Ectodermal cell (in vitro differentiated cells): Measurements from ENCODE around the gene CDIPT.

Source experiments
- H3K27ac ChIP-seq: 2 replicates; pipeline ENCODE4 v1.7.0; 2013; ENCODE audit warnings: mild to moderate bottlenecking, low read depth, low read length; ENCODE audit not compliant: insufficient read depth, poor library complexity, severe bottlenecking
- H3K27me3 ChIP-seq: 2 replicates; pipeline ENCODE4 v1.7.0; 2013; ENCODE audit warnings: mild to moderate bottlenecking, low read length; ENCODE audit not compliant: insufficient read depth, control insufficient read depth, poor library complexity, severe bottlenecking
- H3K36me3 ChIP-seq: one replicate; pipeline ENCODE4 v1.7.0; 2013; ENCODE audit warnings: low read length; ENCODE audit not compliant: control insufficient read depth, insufficient read depth
- H3K4me1 ChIP-seq: one replicate; pipeline ENCODE4 v1.7.0; 2013; ENCODE audit warnings: low read length; ENCODE audit not compliant: control insufficient read depth, insufficient read depth
- H3K4me3 ChIP-seq: 2 replicates; pipeline ENCODE4 v1.7.0; 2013; ENCODE audit warnings: low read depth, low read length, control low read depth; ENCODE audit not compliant: insufficient read depth
- H3K9me3 ChIP-seq: 2 replicates; pipeline ENCODE4 v1.7.0; 2013; ENCODE audit warnings: mild to moderate bottlenecking, low read length, moderate library complexity; ENCODE audit not compliant: control insufficient read depth
- WGBS, 2 experiments: methylation state at CpG; one replicate each; pipeline ENCODE4 v1.1.7; 2013; ENCODE audit warnings: missing lambda C conversion rate in 2 of 2; 5-methylcytosine and 5-hydroxymethylcytosine counted together

Gene CDIPT

GRCh38 chr16:29848420-29849297 is 14.4 kb downstream of the CDIPT start:
- Histone ChIP-seq H3K4me3 (no peak overlapping the region), H3K4me1 (no peaks in the 10 kb centered on the region), H3K36me3 (no peaks in the 10 kb centered on the region), H3K27me3 (no peaks in the 10 kb centered on the region), H3K27ac (no peak overlapping the region), H3K9me3 (no peaks in the 10 kb centered on the region)
- WGBS, 2 experiments, result 59% methylated on average over 15 of the region's 15 CpGs

GRCh38 chr16:29845656-29846055 is 17.4 kb downstream of the CDIPT start:
- no peaks in the 10 kb centered on the region for H3K4me1 ChIP-seq
- no peaks in the 10 kb centered on the region for H3K27me3 ChIP-seq
- WGBS, 2 experiments, result 96% methylated on average over 18 of the region's 18 CpGs
- no peaks in the 10 kb centered on the region for H3K9me3 ChIP-seq
- no peak overlapping the region for H3K4me3 ChIP-seq
- H3K27ac ChIP-seq, result no peak overlapping the region
- no peaks in the 10 kb centered on the region for H3K36me3 ChIP-seq

- Histone ChIP-seq H3K9me3 (no peaks in the 10 kb centered on the region), H3K27me3 (no peaks in the 10 kb centered on the region), H3K4me1 (no peaks in the 10 kb centered on the region), H3K4me3 (no peak overlapping the region), H3K36me3 (no peaks in the 10 kb centered on the region), H3K27ac (no peak overlapping the region)
- WGBS, 2 experiments, result 93 to 94% methylated on average over 28 of the region's 28 CpGs
These were observed 18.3 kb downstream of the CDIPT start for GRCh38 chr16:29844575-29845331.

DNA sequence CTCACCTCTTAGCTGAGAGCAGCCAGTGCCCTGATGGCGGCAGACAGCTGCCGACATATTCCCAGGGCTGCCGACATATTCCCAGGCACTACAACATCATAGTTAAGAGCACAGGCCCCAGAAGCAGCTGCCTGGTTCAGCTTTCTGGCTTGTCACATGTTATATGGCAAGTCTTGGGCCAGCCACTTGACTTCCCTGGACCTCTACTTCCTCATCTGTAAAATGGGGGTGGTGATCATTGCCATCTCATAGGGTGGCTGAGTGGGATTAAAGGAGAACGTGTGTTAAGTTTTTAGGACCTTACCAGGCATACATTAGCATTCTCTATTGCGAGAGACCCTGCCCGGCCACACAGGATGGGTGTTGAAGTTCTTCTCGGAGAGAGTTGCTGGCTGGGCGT is 19.1 kb downstream of the CDIPT start:
- 92 to 94% methylated on average over 8 of the region's 8 CpGs for WGBS, 2 experiments
- Histone ChIP-seq H3K4me3 (no peak overlapping the region), H3K36me3 (no peaks in the 10 kb centered on the region), H3K9me3 (no peaks in the 10 kb centered on the region), H3K4me1 (no peaks in the 10 kb centered on the region), H3K27me3 (no peaks in the 10 kb centered on the region), H3K27ac (no peak overlapping the region)

GRCh38 chr16:29842732-29843346 is 20.2 kb downstream of the CDIPT start:
- Histone ChIP-seq H3K9me3 (no peaks in the 10 kb centered on the region), H3K27ac (no peak overlapping the region), H3K36me3 (no peaks in the 10 kb centered on the region), H3K27me3 (no peaks in the 10 kb centered on the region), H3K4me3 (no peak overlapping the region), H3K4me1 (no peaks in the 10 kb centered on the region)
- WGBS, 2 experiments, result 93 to 95% methylated on average over 9 of the region's 9 CpGs

DNA sequence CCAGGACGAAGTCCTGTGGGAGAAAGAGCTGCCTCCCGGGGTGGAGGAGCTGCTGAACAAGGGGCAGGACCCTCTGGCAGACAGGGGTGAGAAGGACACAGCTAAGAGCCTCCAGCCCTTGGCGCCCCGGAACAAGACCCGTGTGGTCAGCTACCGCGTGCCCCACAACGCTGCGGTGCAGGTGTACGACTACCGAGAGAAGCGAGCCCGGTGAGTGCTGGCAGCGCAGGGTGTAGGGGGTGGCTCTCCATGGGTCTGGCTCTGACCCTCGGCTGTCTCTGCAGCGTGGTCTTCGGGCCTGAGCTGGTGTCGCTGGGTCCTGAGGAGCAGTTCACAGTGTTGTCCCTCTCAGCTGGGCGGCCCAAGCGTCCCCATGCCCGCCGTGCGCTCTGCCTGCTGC is 21.4 kb downstream of the CDIPT start:
- H3K4me1 ChIP-seq, result no peaks in the 10 kb centered on the region
- no peak overlapping the region for H3K27ac ChIP-seq
- 95% methylated on average over 23 of the region's 23 CpGs for WGBS, 2 experiments
- H3K27me3 ChIP-seq, result no peaks in the 10 kb centered on the region
- no peaks in the 10 kb centered on the region for H3K9me3 ChIP-seq
- H3K4me3 ChIP-seq, result no peak overlapping the region
- H3K36me3 ChIP-seq, result no peaks in the 10 kb centered on the region

DNA sequence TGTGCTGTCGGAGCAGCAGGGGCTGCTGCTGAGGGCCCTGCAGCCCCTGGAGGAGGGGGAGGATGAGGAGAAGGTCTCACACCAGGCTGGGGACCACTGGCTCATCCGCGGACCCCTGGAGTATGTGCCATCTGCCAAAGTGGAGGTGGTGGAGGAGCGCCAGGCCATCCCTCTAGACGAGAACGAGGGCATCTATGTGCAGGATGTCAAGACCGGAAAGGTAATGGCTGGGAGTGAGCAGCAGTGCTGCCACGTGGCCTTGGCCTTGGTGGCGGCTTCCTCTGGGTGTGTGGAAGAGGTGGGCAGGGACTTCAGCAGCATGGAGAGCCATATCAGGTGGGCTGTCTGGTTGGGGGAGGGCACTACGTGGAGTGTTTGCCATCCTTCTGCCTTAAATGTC is 22.8 kb downstream of the CDIPT start:
- no peaks in the 10 kb centered on the region for H3K27me3 ChIP-seq
- H3K36me3 ChIP-seq, result no peaks in the 10 kb centered on the region
- WGBS, 2 experiments, result 89 to 91% methylated on average over 10 of the region's 10 CpGs

GRCh38 chr16:29839822-29840221 is 23.2 kb downstream of the CDIPT start:
- H3K27ac ChIP-seq, result no peak overlapping the region
- H3K27me3 ChIP-seq, result no peaks in the 10 kb centered on the region
- H3K4me1 ChIP-seq, result no peaks in the 10 kb centered on the region
- H3K9me3 ChIP-seq, result no peaks in the 10 kb centered on the region
- H3K4me3 ChIP-seq, result no peak overlapping the region
- 90 to 95% methylated on average over 6 of the region's 6 CpGs for WGBS, 2 experiments
- H3K36me3 ChIP-seq, result no peaks in the 10 kb centered on the region

More for the DNA sequence above, 22.8 kb downstream of the CDIPT start:
- Histone ChIP-seq H3K4me1 (no peaks in the 10 kb centered on the region), H3K9me3 (no peaks in the 10 kb centered on the region), H3K27ac (no peak overlapping the region), H3K4me3 (no peak overlapping the region)

- WGBS, 2 experiments, result 89 to 92% methylated on average over 5 of the region's 5 CpGs
- H3K9me3 ChIP-seq, result no peaks in the 10 kb centered on the region
- no peak overlapping the region for H3K4me3 ChIP-seq
- no peaks in the 10 kb centered on the region for H3K4me1 ChIP-seq
- H3K27me3 ChIP-seq, result no peaks in the 10 kb centered on the region
- H3K27ac ChIP-seq, result no peak overlapping the region
- H3K36me3 ChIP-seq, result no peaks in the 10 kb centered on the region
These were observed 25.2 kb downstream of the CDIPT start for GRCh38 chr16:29837841-29838240.

DNA sequence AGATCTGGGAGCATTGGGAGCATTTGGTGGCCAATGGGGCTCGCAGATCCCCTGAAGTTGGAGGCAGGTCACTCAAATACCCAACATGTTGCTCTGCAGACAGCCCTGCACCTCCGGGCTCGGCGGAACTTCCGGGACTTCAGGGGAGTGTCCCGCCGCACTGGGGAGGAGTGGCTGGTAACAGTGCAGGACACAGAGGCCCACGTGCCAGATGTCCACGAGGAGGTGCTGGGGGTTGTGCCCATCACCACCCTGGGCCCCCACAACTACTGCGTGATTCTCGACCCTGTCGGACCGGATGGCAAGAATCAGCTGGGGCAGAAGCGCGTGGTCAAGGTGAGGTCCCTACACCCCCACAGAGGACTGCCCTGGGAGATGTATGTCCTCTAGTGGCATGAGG is 26.4 kb downstream of the CDIPT start:
- H3K4me3 ChIP-seq, result no peak overlapping the region
- H3K27me3 ChIP-seq, result no peaks in the 10 kb centered on the region
- H3K4me1 ChIP-seq, result no peaks in the 10 kb centered on the region
- H3K27ac ChIP-seq, result no peak overlapping the region
- H3K9me3 ChIP-seq, result no peaks in the 10 kb centered on the region
- WGBS, 2 experiments, result 88 to 92% methylated on average over 15 of the region's 15 CpGs
- no peaks in the 10 kb centered on the region for H3K36me3 ChIP-seq
